ENCODE measurements around the gene SESN3. TPM values are rescaled to one million over a fixed set of nuclear protein-coding genes. Genes with fewer than 3 reads are reported as not detected.
"Not testable (repeated sequence)": the region's sequence is repeated elsewhere in the genome, so short reads cannot be mapped to it uniquely, and the experiment has no call there.

The SESN3 gene
- total RNA-seq, 1 experiment from 2014 or later: 12.6 TPM

GRCh38 chr11:95144313-95145235 lies 86.4 kb downstream of the SESN3 start:
- H3K4me3 ChIP-seq (ENCODE audit: insufficient read depth, low read depth, low read length): no peak overlapping the region
- peaks cover 24% of the 10 kb centered on the region for H3K27me3 ChIP-seq (ENCODE audit: control insufficient read depth, insufficient read depth, low read length)
- no peak for DNase-seq
- no peaks in the 10 kb centered on the region for H3K36me3 ChIP-seq (replicated peaks; ENCODE audit: control insufficient read depth, insufficient read depth, low read length)

GRCh38 chr11:95143106-95143681 lies 87.8 kb downstream of the SESN3 start:
- H3K4me3 ChIP-seq (ENCODE audit: insufficient read depth, low read depth, low read length): no peak overlapping the region
- peaks cover 12% of the 10 kb centered on the region for H3K27me3 ChIP-seq (ENCODE audit: control insufficient read depth, insufficient read depth, low read length)

GRCh38 chr11:95142431-95142830 lies 88.6 kb downstream of the SESN3 start:
- Histone ChIP-seq H3K36me3 (replicated peaks; ENCODE audit: control insufficient read depth, insufficient read depth, low read length) (no peaks in the 10 kb centered on the region), H3K27me3 (ENCODE audit: control insufficient read depth, insufficient read depth, low read length) (peaks cover 5% of the 10 kb centered on the region), H3K4me3 (ENCODE audit: insufficient read depth, low read depth, low read length) (no peak overlapping the region)
- DNase-seq: no peak

More at GRCh38 chr11:95143106-95143681, 87.8 kb downstream of the SESN3 start:
- no peaks in the 10 kb centered on the region for H3K36me3 ChIP-seq (replicated peaks; ENCODE audit: control insufficient read depth, insufficient read depth, low read length)
- DNase-seq: no peak

GRCh38 chr11:95140397-95141033 lies 90.5 kb downstream of the SESN3 start:
- H3K36me3 ChIP-seq (replicated peaks; ENCODE audit: control insufficient read depth, insufficient read depth, low read length): no peaks in the 10 kb centered on the region
- DNase-seq: no peak
- peaks cover 1% of the 10 kb centered on the region; the same call in 1 of the 2 replicates for H3K27me3 ChIP-seq (ENCODE audit: control insufficient read depth, insufficient read depth, low read length)
- H3K4me3 ChIP-seq (ENCODE audit: insufficient read depth, low read depth, low read length): no peak overlapping the region

- Histone ChIP-seq H3K27me3 (ENCODE audit: control insufficient read depth, insufficient read depth, low read length) (peaks cover 1% of the 10 kb centered on the region; the same call in 1 of the 2 replicates), H3K36me3 (replicated peaks; ENCODE audit: control insufficient read depth, insufficient read depth, low read length) (no peaks in the 10 kb centered on the region), H3K4me3 (ENCODE audit: insufficient read depth, low read depth, low read length) (no peak overlapping the region)
- no peak for DNase-seq
These were observed 92.6 kb downstream of the SESN3 start for GRCh38 chr11:95138448-95138847.

GRCh38 chr11:95137299-95137698 lies 93.7 kb downstream of the SESN3 start:
- Histone ChIP-seq H3K27me3 (ENCODE audit: control insufficient read depth, insufficient read depth, low read length) (peaks cover 1% of the 10 kb centered on the region; the same call in 1 of the 2 replicates), H3K4me3 (ENCODE audit: insufficient read depth, low read depth, low read length) (no peak overlapping the region), H3K36me3 (replicated peaks; ENCODE audit: control insufficient read depth, insufficient read depth, low read length) (no peaks in the 10 kb centered on the region)
- no peak for DNase-seq

- not testable (repeated sequence) for DNase-seq
These were observed 94.3 kb downstream of the SESN3 start for GRCh38 chr11:95136747-95137146.

GRCh38 chr11:95135880-95136279 lies 95.1 kb downstream of the SESN3 start:
- Histone ChIP-seq H3K4me3 (ENCODE audit: insufficient read depth, low read depth, low read length) (no peak overlapping the region), H3K36me3 (replicated peaks; ENCODE audit: control insufficient read depth, insufficient read depth, low read length) (no peaks in the 10 kb centered on the region), H3K27me3 (ENCODE audit: control insufficient read depth, insufficient read depth, low read length) (no peaks in the 10 kb centered on the region)
- DNase-seq: no peak

More at GRCh38 chr11:95136747-95137146, 94.3 kb downstream of the SESN3 start:
- H3K4me3 ChIP-seq (ENCODE audit: insufficient read depth, low read depth, low read length); H3K27me3 ChIP-seq (ENCODE audit: control insufficient read depth, insufficient read depth, low read length); H3K36me3 ChIP-seq (replicated peaks; ENCODE audit: control insufficient read depth, insufficient read depth, low read length): not testable (repeated sequence)

- Histone ChIP-seq H3K4me3 (ENCODE audit: insufficient read depth, low read depth, low read length) (no peak overlapping the region), H3K27me3 (ENCODE audit: control insufficient read depth, insufficient read depth, low read length) (no peaks in the 10 kb centered on the region), H3K36me3 (replicated peaks; ENCODE audit: control insufficient read depth, insufficient read depth, low read length) (no peaks in the 10 kb centered on the region)
- no peak for DNase-seq
These were observed 95.8 kb downstream of the SESN3 start for GRCh38 chr11:95135155-95135554.

- H3K4me3 ChIP-seq (ENCODE audit: insufficient read depth, low read depth, low read length): no peak overlapping the region
- no peak for DNase-seq
- H3K36me3 ChIP-seq (replicated peaks; ENCODE audit: control insufficient read depth, insufficient read depth, low read length): no peaks in the 10 kb centered on the region
- H3K27me3 ChIP-seq (ENCODE audit: control insufficient read depth, insufficient read depth, low read length): no peaks in the 10 kb centered on the region
These were observed 96.5 kb downstream of the SESN3 start for GRCh38 chr11:95134491-95134890.

- H3K36me3 ChIP-seq (replicated peaks; ENCODE audit: control insufficient read depth, insufficient read depth, low read length): no peaks in the 10 kb centered on the region
- no peak for DNase-seq
- no peak overlapping the region for H3K4me3 ChIP-seq (ENCODE audit: insufficient read depth, low read depth, low read length)
- H3K27me3 ChIP-seq (ENCODE audit: control insufficient read depth, insufficient read depth, low read length): no peaks in the 10 kb centered on the region
These were observed 98.0 kb downstream of the SESN3 start for GRCh38 chr11:95132956-95133355.

GRCh38 chr11:95128602-95129001 lies 102.4 kb downstream of the SESN3 start:
- Histone ChIP-seq H3K36me3 (replicated peaks; ENCODE audit: control insufficient read depth, insufficient read depth, low read length) (no peaks in the 10 kb centered on the region), H3K4me3 (ENCODE audit: insufficient read depth, low read depth, low read length) (no peak overlapping the region), H3K27me3 (ENCODE audit: control insufficient read depth, insufficient read depth, low read length) (no peaks in the 10 kb centered on the region)
- DNase-seq: no peak

- H3K27me3 ChIP-seq (ENCODE audit: control insufficient read depth, insufficient read depth, low read length): no peaks in the 10 kb centered on the region
- no peak overlapping the region for H3K4me3 ChIP-seq (ENCODE audit: insufficient read depth, low read depth, low read length)
- H3K36me3 ChIP-seq (replicated peaks; ENCODE audit: control insufficient read depth, insufficient read depth, low read length): no peaks in the 10 kb centered on the region
- DNase-seq: no peak
These were observed 107.4 kb downstream of the SESN3 start for GRCh38 chr11:95123556-95123955.

- H3K4me3 ChIP-seq (ENCODE audit: insufficient read depth, low read depth, low read length): no peak overlapping the region
- H3K27me3 ChIP-seq (ENCODE audit: control insufficient read depth, insufficient read depth, low read length): no peaks in the 10 kb centered on the region
- DNase-seq: no peak
- H3K36me3 ChIP-seq (replicated peaks; ENCODE audit: control insufficient read depth, insufficient read depth, low read length): no peaks in the 10 kb centered on the region
These were observed 109.3 kb downstream of the SESN3 start for GRCh38 chr11:95121698-95122097.
